GM12875 (cell line): Measurements from ENCODE around the gene KIF13A.
"Not testable (repeated sequence)": the region's sequence is repeated elsewhere in the genome, so short reads cannot be mapped to it uniquely, and the experiment has no call there.

Experiments
- H3K4me3 ChIP-seq: one replicate; pipeline ENCODE4 v1.5.1; 2011; ENCODE audit warnings: low read depth, low read length, control low read depth
- TF ChIP-seq, protein P1 (sequence below): IDR thresholded peaks from 2 replicates; pipeline ENCODE4 v1.5.1; 2011; ENCODE audit warnings: low read depth, mild to moderate bottlenecking, control low read depth, inconsistent platforms, low read length, moderate library complexity, borderline replicate concordance; ENCODE audit not compliant: insufficient read depth

The KIF13A gene

DNA sequence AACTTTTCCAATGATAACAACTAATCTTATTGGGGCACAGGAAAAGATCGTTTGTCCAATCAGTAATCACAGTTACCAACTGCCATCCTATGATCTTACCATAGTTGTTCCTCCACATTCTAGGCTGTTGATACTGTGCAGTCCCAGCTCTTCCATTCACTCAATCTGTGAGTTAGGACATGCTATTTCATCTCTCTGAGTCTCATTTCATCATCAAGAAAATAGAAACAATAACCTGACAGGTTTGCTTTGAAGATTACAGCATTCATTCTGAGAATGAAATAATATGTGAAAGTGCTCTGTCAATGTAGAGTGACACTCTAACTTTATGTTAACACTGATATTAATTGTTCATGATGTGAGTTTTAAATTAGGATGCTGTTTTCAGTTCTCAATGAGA is 89.8 kb downstream of the KIF13A start:
- no peak overlapping the region for H3K4me3 ChIP-seq
- TF ChIP-seq, protein P1, sequence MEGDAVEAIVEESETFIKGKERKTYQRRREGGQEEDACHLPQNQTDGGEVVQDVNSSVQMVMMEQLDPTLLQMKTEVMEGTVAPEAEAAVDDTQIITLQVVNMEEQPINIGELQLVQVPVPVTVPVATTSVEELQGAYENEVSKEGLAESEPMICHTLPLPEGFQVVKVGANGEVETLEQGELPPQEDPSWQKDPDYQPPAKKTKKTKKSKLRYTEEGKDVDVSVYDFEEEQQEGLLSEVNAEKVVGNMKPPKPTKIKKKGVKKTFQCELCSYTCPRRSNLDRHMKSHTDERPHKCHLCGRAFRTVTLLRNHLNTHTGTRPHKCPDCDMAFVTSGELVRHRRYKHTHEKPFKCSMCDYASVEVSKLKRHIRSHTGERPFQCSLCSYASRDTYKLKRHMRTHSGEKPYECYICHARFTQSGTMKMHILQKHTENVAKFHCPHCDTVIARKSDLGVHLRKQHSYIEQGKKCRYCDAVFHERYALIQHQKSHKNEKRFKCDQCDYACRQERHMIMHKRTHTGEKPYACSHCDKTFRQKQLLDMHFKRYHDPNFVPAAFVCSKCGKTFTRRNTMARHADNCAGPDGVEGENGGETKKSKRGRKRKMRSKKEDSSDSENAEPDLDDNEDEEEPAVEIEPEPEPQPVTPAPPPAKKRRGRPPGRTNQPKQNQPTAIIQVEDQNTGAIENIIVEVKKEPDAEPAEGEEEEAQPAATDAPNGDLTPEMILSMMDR = no peak

DNA sequence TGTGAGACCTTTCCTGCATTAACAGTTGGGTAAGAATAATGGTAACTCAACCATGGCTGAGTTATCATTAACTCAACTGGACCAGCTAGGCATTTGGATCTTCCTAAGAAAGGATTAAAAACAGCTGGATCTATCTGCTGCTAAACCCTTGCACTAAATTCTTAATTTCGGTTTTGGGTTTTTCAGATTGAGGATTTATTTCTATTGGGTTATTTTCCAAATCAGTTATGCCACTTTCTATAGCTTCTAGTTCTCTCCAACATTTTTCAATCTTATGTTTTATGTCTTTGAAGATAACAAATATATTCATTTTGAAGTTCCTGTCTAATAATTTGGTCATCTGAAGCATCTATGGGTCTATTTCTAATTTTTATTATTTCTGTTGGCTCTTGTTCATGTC is 92.5 kb downstream of the KIF13A start:
- TF ChIP-seq, protein P1 = no peak
- no peak overlapping the region for H3K4me3 ChIP-seq

DNA sequence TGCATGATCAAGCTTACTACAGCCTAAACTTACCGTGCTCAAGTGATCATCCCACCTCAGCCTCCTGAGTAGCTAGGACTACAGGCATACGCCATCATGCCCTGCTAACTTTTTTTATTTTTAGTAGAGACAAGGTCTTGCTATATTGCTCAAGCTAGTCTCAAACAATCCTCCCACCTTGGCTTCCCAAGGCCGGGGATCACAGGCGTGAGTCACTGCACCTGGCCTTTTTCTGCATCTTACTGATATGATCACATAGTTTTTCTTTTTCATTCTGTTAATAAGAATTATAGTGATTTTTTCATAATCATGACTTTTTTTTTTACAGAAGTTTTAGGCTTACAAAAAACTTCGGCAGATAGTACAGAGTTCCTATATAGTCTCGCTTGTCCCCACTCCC is 93.2 kb downstream of the KIF13A start:
- TF ChIP-seq, protein P1 = no peak
- H3K4me3 ChIP-seq = no peak overlapping the region

DNA sequence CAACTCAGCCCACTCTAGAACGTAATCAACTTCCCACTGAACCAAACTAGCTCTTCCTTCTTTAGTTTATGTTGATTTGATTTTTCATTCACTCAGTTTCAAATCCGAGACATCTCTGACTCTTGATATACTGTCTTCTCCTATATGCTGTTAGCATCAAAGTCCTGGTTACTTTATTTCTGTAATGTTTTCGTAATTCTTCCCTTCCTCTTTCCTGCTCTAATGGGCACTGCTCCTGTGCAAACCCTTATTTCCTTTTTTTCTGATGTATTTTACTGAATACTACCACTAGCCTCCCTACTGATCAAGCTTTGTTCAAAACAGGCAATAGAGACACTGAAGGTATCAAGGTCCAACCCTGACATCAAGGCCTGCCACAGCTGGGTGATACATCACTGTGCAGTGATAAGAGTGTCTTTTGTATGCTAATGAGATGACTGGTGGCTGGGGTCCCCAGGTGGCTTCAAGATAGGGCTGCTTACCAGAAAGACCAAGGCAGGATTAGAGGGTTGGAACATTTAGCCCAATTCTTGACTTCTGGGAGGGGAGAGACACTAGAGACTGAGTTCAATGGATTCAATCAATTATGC is 95.2 kb downstream of the KIF13A start:
- no peak overlapping the region for H3K4me3 ChIP-seq
- TF ChIP-seq, protein P1 = no peak

DNA sequence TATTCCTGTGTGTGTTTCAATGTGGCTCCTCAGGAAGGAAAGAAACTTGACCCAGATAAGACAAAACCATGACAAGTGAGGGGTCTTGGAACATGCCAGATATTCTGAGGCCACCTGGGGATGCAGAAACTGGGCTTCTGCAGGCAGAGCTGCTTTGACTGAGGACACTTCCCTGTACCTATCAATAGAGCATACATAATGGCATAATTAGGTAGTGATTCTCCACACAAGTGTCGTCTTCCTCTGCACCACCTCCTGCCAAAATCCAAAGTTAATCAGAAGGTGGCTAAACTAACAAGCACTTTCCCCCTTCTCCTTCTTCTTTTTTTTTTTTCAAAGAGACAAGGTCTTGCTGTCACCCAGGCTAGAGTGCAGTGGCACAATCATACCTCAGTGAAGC is 97.1 kb downstream of the KIF13A start:
- H3K4me3 ChIP-seq = no peak overlapping the region
- TF ChIP-seq, protein P1 = no peak

DNA sequence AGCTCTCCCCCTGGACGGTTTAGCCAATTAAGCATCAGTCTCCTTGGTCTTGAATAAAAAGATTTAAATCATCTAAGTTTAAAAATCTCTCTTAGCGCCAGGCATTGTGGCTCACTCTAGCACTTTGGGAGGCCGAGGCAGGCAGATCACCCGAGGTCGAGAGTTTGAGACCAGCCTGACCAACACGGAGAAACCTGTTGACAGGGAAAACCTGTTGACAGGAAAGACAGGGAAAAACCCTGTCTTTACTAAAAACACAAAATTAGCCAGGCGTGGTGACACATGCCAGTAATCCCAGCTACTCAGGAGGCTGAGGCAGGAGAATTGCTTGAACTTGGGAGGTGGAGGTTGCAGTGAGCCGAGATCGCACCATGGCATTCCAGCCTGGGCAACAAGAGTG is 97.7 kb downstream of the KIF13A start:
- H3K4me3 ChIP-seq = not testable (repeated sequence)

DNA sequence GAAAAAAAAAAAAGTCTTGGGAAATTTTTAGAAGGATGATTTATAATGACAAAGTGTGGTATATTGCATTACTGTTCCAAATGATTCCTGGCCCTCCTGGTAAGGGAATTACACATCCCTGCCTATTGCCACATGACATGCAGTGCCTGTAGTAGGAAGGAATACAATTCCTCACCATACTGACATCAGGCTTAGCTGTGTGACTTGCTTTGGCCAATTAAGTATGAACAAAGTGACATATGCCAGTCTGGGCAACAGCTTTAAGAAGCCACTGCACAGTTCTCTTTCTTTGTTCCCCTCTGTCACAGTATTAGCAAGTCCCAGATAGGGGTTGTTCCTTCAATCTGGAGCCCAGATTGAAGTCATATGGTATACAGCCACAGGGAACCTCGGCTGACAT is 100.5 kb downstream of the KIF13A start:
- TF ChIP-seq, protein P1 = no peak
- no peak overlapping the region for H3K4me3 ChIP-seq
